Measurements from ENCODE around the gene AQP1. TPM values are rescaled to one million over a fixed set of nuclear protein-coding genes. Genes with fewer than 3 reads are reported as not detected.

AQP1 gene
- total RNA-seq, 1 experiment from 2014 or later = 0.52 TPM

GRCh38 chr7:30873656-30874055 lies 38.0 kb upstream of the AQP1 start:
- DNase-seq = no peak
- no peaks in the 10 kb centered on the region for H3K36me3 Mint-ChIP-seq (ENCODE audit: insufficient read depth, unreplicated experiment)
- no peaks in the 10 kb centered on the region for H3K9me3 ChIP-seq
- no peaks in the 10 kb centered on the region for H3K36me3 ChIP-seq (ENCODE audit: control insufficient read depth, insufficient read depth, low read length)
- no peak overlapping the region for H3K27ac Mint-ChIP-seq (ENCODE audit: unreplicated experiment)
- H3K27me3 ChIP-seq (replicated peaks; ENCODE audit: control insufficient read depth, insufficient read depth, low read length) = no peaks in the 10 kb centered on the region
- TF ChIP-seq, protein P1, sequence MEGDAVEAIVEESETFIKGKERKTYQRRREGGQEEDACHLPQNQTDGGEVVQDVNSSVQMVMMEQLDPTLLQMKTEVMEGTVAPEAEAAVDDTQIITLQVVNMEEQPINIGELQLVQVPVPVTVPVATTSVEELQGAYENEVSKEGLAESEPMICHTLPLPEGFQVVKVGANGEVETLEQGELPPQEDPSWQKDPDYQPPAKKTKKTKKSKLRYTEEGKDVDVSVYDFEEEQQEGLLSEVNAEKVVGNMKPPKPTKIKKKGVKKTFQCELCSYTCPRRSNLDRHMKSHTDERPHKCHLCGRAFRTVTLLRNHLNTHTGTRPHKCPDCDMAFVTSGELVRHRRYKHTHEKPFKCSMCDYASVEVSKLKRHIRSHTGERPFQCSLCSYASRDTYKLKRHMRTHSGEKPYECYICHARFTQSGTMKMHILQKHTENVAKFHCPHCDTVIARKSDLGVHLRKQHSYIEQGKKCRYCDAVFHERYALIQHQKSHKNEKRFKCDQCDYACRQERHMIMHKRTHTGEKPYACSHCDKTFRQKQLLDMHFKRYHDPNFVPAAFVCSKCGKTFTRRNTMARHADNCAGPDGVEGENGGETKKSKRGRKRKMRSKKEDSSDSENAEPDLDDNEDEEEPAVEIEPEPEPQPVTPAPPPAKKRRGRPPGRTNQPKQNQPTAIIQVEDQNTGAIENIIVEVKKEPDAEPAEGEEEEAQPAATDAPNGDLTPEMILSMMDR (IDR thresholded peaks at IDR 0.05; ENCODE audit: insufficient read depth in 1 of 2, low read depth in 1 of 2, low read length in 1 of 2, severe bottlenecking in 1 of 2, unreplicated experiment in 1 of 2) = no peak
- H3K4me1 Mint-ChIP-seq (ENCODE audit: low read depth, unreplicated experiment) = peaks cover 1% of the 10 kb centered on the region
- ChIA-PET POLR2A (no interaction called here), CTCF (no interaction called here)
- no peak overlapping the region for H3K4me3 Mint-ChIP-seq (ENCODE audit: unreplicated experiment)
- no peaks in the 10 kb centered on the region for H3K9me3 Mint-ChIP-seq (ENCODE audit: unreplicated experiment)
- H3K4me1 ChIP-seq = peaks cover 2% of the 10 kb centered on the region
- BruUV-seq (replicated peaks) = no TSS peak
- intact Hi-C loops (cut with micrococcal nuclease; ENCODE audit: unreplicated experiment) = no loop called here
- no peaks in the 10 kb centered on the region for H3K27me3 Mint-ChIP-seq (ENCODE audit: insufficient read depth, unreplicated experiment)
- no peak overlapping the region for H3K4me3 ChIP-seq (ENCODE audit: low read depth, low read length)

- Mint-ChIP-seq H3K4me3 (ENCODE audit: unreplicated experiment) (no peak overlapping the region), H3K9me3 (ENCODE audit: unreplicated experiment) (no peaks in the 10 kb centered on the region), H3K27me3 (ENCODE audit: insufficient read depth, unreplicated experiment) (no peaks in the 10 kb centered on the region), H3K27ac (ENCODE audit: unreplicated experiment) (no peak overlapping the region), H3K36me3 (ENCODE audit: insufficient read depth, unreplicated experiment) (no peaks in the 10 kb centered on the region), H3K4me1 (ENCODE audit: low read depth, unreplicated experiment) (peaks cover 13% of the 10 kb centered on the region)
- ChIA-PET POLR2A (no interaction called here), CTCF (no interaction called here)
- DNase-seq = no peak
- H3K9me3 ChIP-seq = no peaks in the 10 kb centered on the region
- H3K4me3 ChIP-seq (ENCODE audit: low read depth, low read length) = no peak overlapping the region
- peaks cover 14% of the 10 kb centered on the region for H3K4me1 ChIP-seq
- H3K36me3 ChIP-seq (ENCODE audit: control insufficient read depth, insufficient read depth, low read length) = no peaks in the 10 kb centered on the region
- intact Hi-C loops (cut with micrococcal nuclease; ENCODE audit: unreplicated experiment) = no loop called here
- TF ChIP-seq, protein P1 (IDR thresholded peaks at IDR 0.05; ENCODE audit: insufficient read depth in 1 of 2, low read depth in 1 of 2, low read length in 1 of 2, severe bottlenecking in 1 of 2, unreplicated experiment in 1 of 2) = no peak
- BruUV-seq (replicated peaks) = no TSS peak
- no peaks in the 10 kb centered on the region for H3K27me3 ChIP-seq (replicated peaks; ENCODE audit: control insufficient read depth, insufficient read depth, low read length)
These were observed 36.9 kb upstream of the AQP1 start for GRCh38 chr7:30874656-30875302.

- intact Hi-C loops (cut with micrococcal nuclease; ENCODE audit: unreplicated experiment) = no loop called here
- no TSS peak for BruUV-seq (replicated peaks)
- no peak for DNase-seq
- ChIA-PET CTCF (interaction anchor here (0.9 kb wide), 1 partner anchor 246 kb away, joined by 3 read pairs; no protein-coding TSS in a partner anchor), POLR2A (no interaction called here)
- Histone ChIP-seq H3K9me3 (no peaks in the 10 kb centered on the region), H3K4me1 (peaks cover 34% of the 10 kb centered on the region), H3K36me3 (ENCODE audit: control insufficient read depth, insufficient read depth, low read length) (no peaks in the 10 kb centered on the region), H3K4me3 (ENCODE audit: low read depth, low read length) (no peak overlapping the region), H3K27me3 (replicated peaks; ENCODE audit: control insufficient read depth, insufficient read depth, low read length) (no peaks in the 10 kb centered on the region)
- Mint-ChIP-seq H3K4me3 (ENCODE audit: unreplicated experiment) (no peak overlapping the region), H3K27me3 (ENCODE audit: insufficient read depth, unreplicated experiment) (no peaks in the 10 kb centered on the region), H3K4me1 (ENCODE audit: low read depth, unreplicated experiment) (peaks cover 31% of the 10 kb centered on the region), H3K9me3 (ENCODE audit: unreplicated experiment) (no peaks in the 10 kb centered on the region), H3K36me3 (ENCODE audit: insufficient read depth, unreplicated experiment) (peaks cover 4% of the 10 kb centered on the region), H3K27ac (ENCODE audit: unreplicated experiment) (no peak overlapping the region)
- TF ChIP-seq, protein P1 (IDR thresholded peaks at IDR 0.05; ENCODE audit: insufficient read depth in 1 of 2, low read depth in 1 of 2, low read length in 1 of 2, severe bottlenecking in 1 of 2, unreplicated experiment in 1 of 2) = no peak
These were observed 34.5 kb upstream of the AQP1 start for GRCh38 chr7:30877015-30877769.

Measured in Caco-2 (cell line).